SK-N-SH treated with all-trans-retinoic acid at 6 μM for 48 hours (cell line): ENCODE data around the gene ZSCAN2.
A peak's percentile ranks its signal among the peaks of the same experiment; 100 is the strongest.
"Not testable (repeated sequence)": the region's sequence is repeated elsewhere in the genome, so short reads cannot be mapped to it uniquely, and the experiment has no call there.

Experiments
- ATAC-seq: fragments of 200-7000 bp; cut with Tn5 transposase; 3 replicates; pipeline ENCODE4 v1.9.1; 2020; ENCODE audit warnings: mild to moderate bottlenecking, moderate library complexity
- ARNTL ChIP-seq: fragments of 450-650 bp; formaldehyde crosslinking; IDR thresholded peaks from 2 replicates; pipeline ENCODE4 v1.5.0; 2020; ENCODE audit warnings: low read depth, mild to moderate bottlenecking, moderate library complexity, borderline replicate concordance
- CSDC2 ChIP-seq: fragments of 250-450 bp; sonication (Bioruptor Pico); IDR thresholded peaks from 2 replicates; pipeline ENCODE4 v1.5.0; 2020; ENCODE audit warnings: mild to moderate bottlenecking, moderate library complexity
- GLIS3 ChIP-seq: fragments of 250-450 bp; sonication (Bioruptor Pico); IDR thresholded peaks from 2 replicates; pipeline ENCODE4 v1.5.0; 2020; ENCODE audit warnings: mild to moderate bottlenecking, moderate library complexity
- ISL1 ChIP-seq: fragments of 250-450 bp; sonication (Bioruptor Pico); IDR thresholded peaks from 2 replicates; pipeline ENCODE4 v2.1.2; 2022; ENCODE audit warnings: mild to moderate bottlenecking, moderate library complexity
- OSR1 ChIP-seq: fragments of 250-450 bp; sonication (Bioruptor Pico); IDR thresholded peaks from 2 replicates; pipeline ENCODE4 v1.8.0; 2022; ENCODE audit warnings: moderate library complexity, mild to moderate bottlenecking, inconsistent platforms
- POU6F1 ChIP-seq: fragments of 250-450 bp; sonication (Bioruptor Pico); IDR thresholded peaks from 2 replicates; pipeline ENCODE4 v1.8.0; 2021; ENCODE audit warnings: low read depth, mild to moderate bottlenecking, moderate library complexity, borderline replicate concordance
- PPARA ChIP-seq: fragments of 250-450 bp; sonication (Bioruptor Pico); IDR thresholded peaks from 2 replicates; pipeline ENCODE4 v1.5.0; 2020; ENCODE audit warnings: mild to moderate bottlenecking, borderline replicate concordance
- RARB ChIP-seq: fragments of 250-450 bp; sonication (Bioruptor Pico); IDR thresholded peaks from 2 replicates; pipeline ENCODE4 v1.8.0; 2021; ENCODE audit warnings: mild to moderate bottlenecking, moderate library complexity
- SNAI2 ChIP-seq: fragments of 250-450 bp; sonication (Bioruptor Pico); IDR thresholded peaks from 2 replicates; pipeline ENCODE4 v1.5.0; 2020; ENCODE audit warnings: mild to moderate bottlenecking, moderate library complexity
- TSHZ2 ChIP-seq: fragments of 250-450 bp; sonication (Bioruptor Pico); IDR thresholded peaks from 2 replicates; pipeline ENCODE4 v1.5.0; 2020; ENCODE audit warnings: mild to moderate bottlenecking, moderate library complexity
- ZC3H10 ChIP-seq: fragments of 250-450 bp; sonication (Bioruptor Pico); IDR thresholded peaks from 2 replicates; pipeline ENCODE4 v1.5.1; 2021; ENCODE audit warnings: mild to moderate bottlenecking, moderate library complexity
- ZFP3 ChIP-seq: fragments of 250-450 bp; sonication (Bioruptor Pico); IDR thresholded peaks from 2 replicates; pipeline ENCODE4 v1.5.0; 2020; ENCODE audit warnings: mild to moderate bottlenecking, moderate library complexity
- ZFP30 ChIP-seq: fragments of 450-650 bp; formaldehyde crosslinking; IDR thresholded peaks from 2 replicates; pipeline ENCODE4 v1.5.0; 2022; ENCODE audit warnings: mild to moderate bottlenecking, moderate library complexity
- ZNF565 ChIP-seq: fragments of 450-650 bp; formaldehyde crosslinking; conservative IDR thresholded peaks from 2 replicates; pipeline ENCODE4 v1.5.0; 2020; ENCODE audit warnings: low read depth, mild to moderate bottlenecking, moderate library complexity
- ZNF8 ChIP-seq: fragments of 450-650 bp; formaldehyde crosslinking; IDR thresholded peaks from 2 replicates; pipeline ENCODE4 v1.5.0; 2020; ENCODE audit warnings: mild to moderate bottlenecking, moderate library complexity
- TF ChIP-seq, protein P1 (sequence below): fragments of 250-450 bp; sonication (Bioruptor Pico); IDR thresholded peaks from 2 replicates; pipeline ENCODE4 v1.5.1; 2020; ENCODE audit warnings: low read depth, mild to moderate bottlenecking, moderate library complexity
- TF ChIP-seq, protein P2 (sequence below): fragments of 250-450 bp; sonication (Bioruptor Pico); IDR thresholded peaks from 2 replicates; pipeline ENCODE4 v1.5.1; 2021; ENCODE audit warnings: mild to moderate bottlenecking, moderate library complexity

The ZSCAN2 gene

DNA sequence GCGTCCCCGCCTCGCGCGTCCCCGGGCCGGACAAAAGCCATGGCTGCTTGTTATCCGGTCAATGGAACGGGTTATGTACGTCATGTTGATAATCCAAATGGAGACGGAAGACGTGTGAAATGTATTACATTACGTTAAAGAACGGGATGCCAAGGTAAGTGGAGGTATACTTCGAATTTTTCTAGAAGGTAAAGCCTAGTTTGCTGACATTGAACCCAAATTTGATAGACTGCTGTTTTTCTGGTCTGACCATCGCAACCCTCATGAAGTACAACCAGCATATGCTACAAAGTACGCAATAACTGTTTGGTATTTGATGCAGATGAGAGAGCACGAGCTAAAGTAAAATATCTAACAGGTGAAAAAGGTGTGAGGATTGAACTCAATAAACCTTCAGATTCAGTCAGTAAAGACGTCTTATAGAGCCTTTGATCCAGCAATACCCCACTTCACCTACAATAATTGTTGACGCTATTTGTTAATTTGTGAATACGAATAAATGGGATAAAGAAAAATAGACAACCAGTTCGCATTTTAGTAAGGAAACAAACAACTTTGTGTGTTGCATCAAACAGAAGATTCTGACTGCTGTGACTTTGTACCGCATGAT lies 33.5 kb downstream of the ZSCAN2 start:
- no peak for ATAC-seq
- TF ChIP-seq SNAI2 (CRISPR knock-in tag) (no peak), GLIS3 (CRISPR knock-in tag) (no peak), CSDC2 (no peak)
- TF ChIP-seq, protein P1, sequence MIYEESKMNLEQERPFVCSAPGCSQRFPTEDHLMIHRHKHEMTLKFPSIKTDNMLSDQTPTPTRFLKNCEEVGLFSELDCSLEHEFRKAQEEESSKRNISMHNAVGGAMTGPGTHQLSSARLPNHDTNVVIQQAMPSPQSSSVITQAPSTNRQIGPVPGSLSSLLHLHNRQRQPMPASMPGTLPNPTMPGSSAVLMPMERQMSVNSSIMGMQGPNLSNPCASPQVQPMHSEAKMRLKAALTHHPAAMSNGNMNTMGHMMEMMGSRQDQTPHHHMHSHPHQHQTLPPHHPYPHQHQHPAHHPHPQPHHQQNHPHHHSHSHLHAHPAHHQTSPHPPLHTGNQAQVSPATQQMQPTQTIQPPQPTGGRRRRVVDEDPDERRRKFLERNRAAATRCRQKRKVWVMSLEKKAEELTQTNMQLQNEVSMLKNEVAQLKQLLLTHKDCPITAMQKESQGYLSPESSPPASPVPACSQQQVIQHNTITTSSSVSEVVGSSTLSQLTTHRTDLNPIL (CRISPR knock-in tag) = no peak

DNA sequence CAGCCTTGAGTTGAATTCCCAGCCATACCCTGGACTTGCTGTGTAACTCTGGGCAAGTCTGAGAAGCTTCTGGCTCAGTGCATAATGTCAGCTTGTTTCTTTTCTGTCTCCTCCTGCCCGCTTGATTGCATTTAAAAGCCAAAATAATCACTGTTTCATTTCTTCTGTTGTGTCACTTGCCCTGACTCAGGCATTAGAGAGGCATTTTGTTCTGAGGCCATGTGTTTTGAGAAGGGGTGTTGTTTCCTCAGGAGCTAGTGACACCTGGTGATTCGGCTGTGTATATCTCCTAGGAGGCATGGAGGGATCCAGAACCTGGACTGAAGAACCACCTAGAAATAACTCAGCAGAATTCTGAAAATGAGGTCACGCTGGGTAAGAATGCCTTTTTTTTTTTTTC lies 37.3 kb downstream of the ZSCAN2 start:
- no peak for TF ChIP-seq ZC3H10
- no peak for TF ChIP-seq ZFP3 (CRISPR knock-in tag)
- TF ChIP-seq ZNF565 (CRISPR knock-in tag) = no peak
- ATAC-seq = peak; percentile 7; the same call in 1 of the 3 replicates

GRCh38 chr15:84641871-84642270 lies 41.1 kb downstream of the ZSCAN2 start:
- not testable (repeated sequence) for ATAC-seq

DNA sequence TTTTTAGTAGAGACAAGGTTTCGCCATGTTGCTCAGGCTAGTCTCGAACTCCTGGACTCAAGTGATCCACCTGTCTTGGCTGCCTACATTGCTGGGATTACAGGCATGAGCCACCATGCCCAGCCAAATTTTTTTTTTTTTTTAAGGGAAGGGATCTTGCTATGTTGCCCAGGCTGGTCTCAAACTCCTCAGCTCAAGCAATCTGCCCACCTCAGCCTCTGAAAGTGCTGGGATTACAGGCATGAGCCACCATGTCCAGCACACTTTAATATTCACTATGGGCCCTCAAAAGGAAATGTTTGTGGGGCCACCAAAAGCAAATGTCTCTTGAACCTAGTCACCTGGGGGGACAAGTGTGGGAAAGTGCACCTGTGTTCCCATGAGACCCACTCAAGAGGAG lies 41.8 kb downstream of the ZSCAN2 start:
- ATAC-seq = not testable (repeated sequence)

DNA sequence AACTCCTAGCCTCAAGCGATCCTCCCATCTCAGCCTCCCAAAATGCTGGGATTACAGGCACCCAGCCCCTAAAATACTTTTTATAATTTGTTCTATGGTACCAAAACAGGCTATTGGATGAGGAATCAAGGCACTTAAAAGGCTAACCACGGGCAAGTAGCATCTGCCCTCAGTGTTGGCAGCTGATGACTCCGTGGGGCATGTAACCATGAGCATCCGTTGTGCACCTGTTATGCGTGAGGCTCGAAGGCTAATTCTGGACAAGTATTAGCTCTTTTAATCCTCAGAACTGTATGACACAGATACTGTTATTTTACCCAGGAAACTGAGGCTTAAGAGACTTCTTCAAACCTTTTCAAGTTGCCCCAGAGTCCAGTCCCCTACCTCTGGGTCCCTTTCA lies 43.0 kb downstream of the ZSCAN2 start:
- ATAC-seq = no peak
- TF ChIP-seq, protein P2, sequence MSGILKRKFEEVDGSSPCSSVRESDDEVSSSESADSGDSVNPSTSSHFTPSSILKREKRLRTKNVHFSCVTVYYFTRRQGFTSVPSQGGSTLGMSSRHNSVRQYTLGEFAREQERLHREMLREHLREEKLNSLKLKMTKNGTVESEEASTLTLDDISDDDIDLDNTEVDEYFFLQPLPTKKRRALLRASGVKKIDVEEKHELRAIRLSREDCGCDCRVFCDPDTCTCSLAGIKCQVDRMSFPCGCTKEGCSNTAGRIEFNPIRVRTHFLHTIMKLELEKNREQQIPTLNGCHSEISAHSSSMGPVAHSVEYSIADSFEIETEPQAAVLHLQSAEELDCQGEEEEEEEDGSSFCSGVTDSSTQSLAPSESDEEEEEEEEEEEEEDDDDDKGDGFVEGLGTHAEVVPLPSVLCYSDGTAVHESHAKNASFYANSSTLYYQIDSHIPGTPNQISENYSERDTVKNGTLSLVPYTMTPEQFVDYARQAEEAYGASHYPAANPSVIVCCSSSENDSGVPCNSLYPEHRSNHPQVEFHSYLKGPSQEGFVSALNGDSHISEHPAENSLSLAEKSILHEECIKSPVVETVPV (CRISPR knock-in tag) = no peak
- no peak for TF ChIP-seq SNAI2 (CRISPR knock-in tag)
- TF ChIP-seq, protein P1 (CRISPR knock-in tag) = no peak
- no peak for TF ChIP-seq CSDC2
- no peak for TF ChIP-seq RARB (CRISPR knock-in tag)
- no peak for TF ChIP-seq ZNF565 (CRISPR knock-in tag)
- no peak for TF ChIP-seq OSR1 (CRISPR knock-in tag)
- no peak for TF ChIP-seq POU6F1
- no peak for TF ChIP-seq ARNTL (CRISPR knock-in tag)
- no peak for TF ChIP-seq ZNF8 (CRISPR knock-in tag)
- TF ChIP-seq ZFP30 (CRISPR knock-in tag) = no peak

- no peak for ATAC-seq
- TF ChIP-seq OSR1 (CRISPR knock-in tag) (no peak), ZFP30 (CRISPR knock-in tag) (no peak), CSDC2 (no peak), ISL1 (CRISPR knock-in tag) (no peak), TSHZ2 (CRISPR knock-in tag) (no peak), PPARA (no peak), POU6F1 (no peak)
- TF ChIP-seq, protein P1 (CRISPR knock-in tag) = no peak
These were observed 44.7 kb downstream of the ZSCAN2 start for GRCh38 chr15:84645496-84645895.
